Tibial nerve (tissue), 4 donors: Measurements from ENCODE around the gene PICK1. TPM values are rescaled to one million over a fixed set of nuclear protein-coding genes. Genes with fewer than 3 reads are reported as not detected.

Source experiments
- DNase-seq, 2 donors: peaks; one replicate each; pipeline ENCODE4 v3.0.0-alpha.2; 2019; ENCODE audit warnings: low spot score in 2 of 2
- H3K27ac ChIP-seq, 4 donors: fragments of 200-600 bp; sonication (generic) in 3 of 4; one replicate each; pipeline ENCODE4 v1.5.1; 2017 to 2019; ENCODE audit warnings: mild to moderate bottlenecking in 1 of 4
- H3K27me3 ChIP-seq, 2 donors: fragments of 200-600 bp; sonication (generic) in 1 of 2; one replicate each; pipeline versions ENCODE4 v1.5.1 to v1.6.0; 2017 to 2019
- H3K36me3 ChIP-seq, 3 donors: fragments of 200-600 bp; sonication (generic); one replicate each; pipeline ENCODE4 v1.5.1; 2018 to 2019
- H3K4me1 ChIP-seq, 4 donors: fragments of 200-600 bp; sonication (generic) in 3 of 4; one replicate each; pipeline ENCODE4 v1.5.1; 2017 to 2019
- H3K4me3 ChIP-seq, 4 donors: fragments of 200-600 bp; sonication (generic) in 3 of 4; one replicate each; pipeline ENCODE4 v1.5.1; 2017 to 2019; ENCODE audit warnings: mild to moderate bottlenecking in 1 of 4, moderate library complexity in 1 of 4
- H3K9me3 ChIP-seq, 4 donors: fragments of 200-600 bp; sonication (generic) in 3 of 4; one replicate each; pipeline ENCODE4 v1.5.1; 2017 to 2019
- CTCF ChIP-seq, 5 experiments: fragments of 200-600 bp in 3 of 5; fragments of 450-650 bp in 2 of 5; sonication (generic) in 3 of 5; IDR thresholded peaks; one replicate each; pipeline ENCODE4 v1.5.1; 2016 to 2019; ENCODE audit warnings: antibody characterized with exemption in 5 of 5, mild to moderate bottlenecking in 3 of 5, moderate library complexity in 2 of 5
- EP300 ChIP-seq, 2 donors: sonication (generic); formaldehyde crosslinking; IDR thresholded peaks; one replicate each; pipeline ENCODE4 v1.6.1; 2017; ENCODE audit warnings: antibody characterized with exemption in 2 of 2, mild to moderate bottlenecking in 1 of 2
- POLR2A ChIP-seq, 2 donors: fragments of 450-650 bp; IDR thresholded peaks; one replicate each; pipeline ENCODE4 v1.6.1; 2017; ENCODE audit warnings: antibody characterized with exemption in 2 of 2, mild to moderate bottlenecking in 2 of 2, moderate library complexity in 2 of 2
- WGBS, 2 donors: methylation state at CpG; one replicate each; pipeline ENCODE4 v1.1.5; 2018; 5-methylcytosine and 5-hydroxymethylcytosine counted together
- total RNA-seq, 4 donors: library from RNA; depleted of rRNA; stranded (reverse); fragments of >200 nt; gene quantifications; one replicate each; pipeline ENCODE4 v1.1.0, GENCODE V29; 2016

The PICK1 gene
- total RNA-seq, 4 donors from 2014 or later = 32.1 to 49.8 (median 44.2) TPM

DNA sequence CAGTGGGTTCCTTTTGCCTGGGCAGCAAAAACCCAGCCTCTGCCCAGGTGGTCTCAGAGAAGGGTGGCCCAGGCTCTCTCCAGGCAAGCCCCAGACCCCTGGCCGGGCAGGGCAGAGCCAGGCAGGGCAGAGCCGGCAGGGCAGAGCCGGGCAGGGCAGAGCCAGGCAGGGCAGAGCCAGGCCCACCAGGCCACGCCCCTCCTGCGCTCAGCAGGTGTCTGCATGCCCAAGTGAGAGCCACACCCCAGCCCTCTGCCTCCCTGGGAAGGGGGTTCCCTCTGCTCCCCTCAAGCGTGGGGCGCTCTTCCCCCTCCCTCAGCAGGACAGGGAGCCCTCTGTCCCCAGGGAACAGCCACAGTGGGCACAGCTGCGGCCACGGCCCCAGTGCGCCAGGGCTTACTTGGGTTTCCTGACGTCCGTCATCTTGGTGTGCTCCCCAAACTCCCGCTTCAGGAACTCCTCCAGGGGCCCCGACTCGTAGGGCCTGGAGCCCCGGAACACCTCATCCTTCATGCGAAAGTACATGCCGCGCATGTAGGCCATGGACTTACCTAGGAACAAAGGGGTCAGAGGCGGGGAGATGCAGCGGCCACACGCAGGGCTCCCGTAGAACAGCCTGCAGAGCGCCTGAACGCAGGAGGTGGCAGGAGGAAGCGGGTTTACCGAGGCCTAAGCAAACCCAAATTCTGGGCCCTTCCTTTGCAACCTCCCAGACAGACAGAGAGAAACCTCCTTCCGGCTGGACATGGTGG lies 63.3 kb downstream of the PICK1 start:
- Histone ChIP-seq H3K4me3 (no peak overlapping the region), H3K27me3 (no peaks in the 10 kb centered on the region), H3K9me3 (no peaks in the 10 kb centered on the region), H3K36me3 (peaks cover 0 to 38% (median 0%) of the 10 kb centered on the region in 3 donors), H3K27ac (no peak overlapping the region), H3K4me1 (no peaks in the 10 kb centered on the region)
- DNase-seq = no peak
- WGBS, 2 donors = 88 to 91% methylated on average over 24 to 25 of the region's 28 CpGs
- TF ChIP-seq POLR2A (IDR thresholded peaks at IDR 0.05) (no peak), EP300 (IDR thresholded peaks at IDR 0.05) (no peak), CTCF (IDR thresholded peaks at IDR 0.05) (no peak)

- WGBS, 2 donors = 80 to 85% methylated on average over 6 of the region's 6 CpGs
- no peaks in the 10 kb centered on the region for H3K27me3 ChIP-seq
- TF ChIP-seq CTCF (IDR thresholded peaks at IDR 0.05) = no peak
- TF ChIP-seq POLR2A (IDR thresholded peaks at IDR 0.05) = no peak
- no peak for TF ChIP-seq EP300 (IDR thresholded peaks at IDR 0.05)
- no peaks in the 10 kb centered on the region for H3K9me3 ChIP-seq
- no peak overlapping the region for H3K4me3 ChIP-seq
- peaks cover 0 to 53% (median 0%) of the 10 kb centered on the region in 3 donors for H3K36me3 ChIP-seq
- H3K27ac ChIP-seq = no peak overlapping the region
- DNase-seq = no peak
- H3K4me1 ChIP-seq = no peaks in the 10 kb centered on the region
These were observed 65.4 kb downstream of the PICK1 start for GRCh38 chr22:38122616-38123015.

DNA sequence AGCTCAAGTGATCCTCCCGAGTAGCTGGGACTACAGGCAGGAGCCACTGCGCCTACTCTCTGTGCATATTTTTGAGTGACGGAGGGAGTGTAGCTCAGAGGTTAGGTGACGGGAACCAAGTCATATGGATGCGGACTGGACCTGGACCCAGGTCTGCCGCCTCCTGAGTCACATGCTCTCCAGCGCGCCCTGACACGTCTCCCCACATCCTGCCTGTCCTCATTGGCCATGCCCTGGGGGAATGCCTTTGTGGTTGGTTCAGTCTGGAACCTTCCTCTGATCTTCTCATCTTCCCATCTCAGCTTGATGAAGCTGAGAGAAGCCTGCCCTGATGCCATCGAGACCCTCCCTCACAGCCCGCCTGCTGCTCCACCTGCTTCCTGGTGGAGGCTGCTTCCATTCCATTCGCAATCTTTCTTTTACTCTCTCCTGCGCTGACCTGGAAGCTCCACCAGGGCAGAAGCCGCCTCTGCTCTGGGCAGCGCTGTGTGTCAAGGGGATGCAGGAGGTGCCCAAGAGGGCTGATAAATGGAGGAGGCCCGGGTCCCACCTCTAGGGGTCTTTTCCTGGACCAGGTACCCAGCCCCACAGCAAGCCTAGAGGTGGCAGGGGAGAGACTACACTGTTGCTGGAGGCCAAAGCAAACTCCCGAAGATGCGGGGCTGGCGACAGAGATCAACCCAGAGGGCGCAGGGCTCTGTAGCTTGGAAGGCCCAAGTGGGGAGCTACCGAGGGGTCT lies 67.2 kb downstream of the PICK1 start:
- Histone ChIP-seq H3K9me3 (no peaks in the 10 kb centered on the region), H3K4me3 (no peak overlapping the region), H3K4me1 (no peaks in the 10 kb centered on the region), H3K27ac (no peak overlapping the region), H3K36me3 (peaks cover 0 to 65% (median 0%) of the 10 kb centered on the region in 3 donors), H3K27me3 (no peaks in the 10 kb centered on the region)
- no peak for TF ChIP-seq POLR2A (IDR thresholded peaks at IDR 0.05)
- no peak for TF ChIP-seq EP300 (IDR thresholded peaks at IDR 0.05)
- no peak for TF ChIP-seq CTCF (IDR thresholded peaks at IDR 0.05)
- WGBS, 2 donors = 90 to 95% methylated on average over 21 of the region's 21 CpGs
- DNase-seq = no peak

DNA sequence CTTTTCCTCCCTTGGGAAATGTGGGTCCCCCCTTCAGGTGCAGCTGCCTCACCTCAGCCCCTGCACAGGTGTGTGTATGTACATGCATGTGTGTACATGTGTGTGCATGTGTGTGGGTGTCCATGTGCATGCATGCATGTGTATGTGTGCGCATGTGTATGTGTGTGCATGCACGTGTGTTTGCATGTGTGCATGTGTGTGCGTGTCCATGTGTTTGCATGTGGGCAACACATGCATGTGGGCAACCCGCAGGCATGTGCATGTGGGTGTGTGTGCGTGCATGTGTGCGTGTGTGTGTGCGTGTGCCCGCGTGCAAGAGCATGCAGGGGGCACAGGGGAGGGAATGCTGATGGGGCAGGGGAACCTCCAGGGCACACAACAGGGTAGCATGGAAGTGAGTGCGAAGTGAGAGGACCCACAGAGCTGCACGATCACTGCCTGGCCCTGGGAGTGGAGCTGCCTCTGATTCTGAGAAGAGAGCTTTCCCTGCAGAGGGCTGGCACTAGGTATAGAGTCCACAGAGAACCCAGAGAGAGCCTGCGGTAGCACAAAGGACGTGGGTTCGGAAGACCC lies 67.9 kb downstream of the PICK1 start:
- WGBS, 2 donors = 93 to 94% methylated on average over 14 of the region's 14 CpGs
- no peak for DNase-seq
- TF ChIP-seq CTCF (IDR thresholded peaks at IDR 0.05) = no peak
- H3K4me3 ChIP-seq = no peak overlapping the region
- H3K4me1 ChIP-seq = no peaks in the 10 kb centered on the region
- H3K36me3 ChIP-seq = peaks cover 0 to 68% (median 0%) of the 10 kb centered on the region in 3 donors
- H3K27me3 ChIP-seq = no peaks in the 10 kb centered on the region
- no peak overlapping the region for H3K27ac ChIP-seq
- H3K9me3 ChIP-seq = no peaks in the 10 kb centered on the region

Other genes starting within 250 kb of the PICK1 start
- 10 to 100 TPM; 10.3 to 39.8 (median 21.5) TPM for gene GCAT, start 249.5 kb upstream of the PICK1 start, total RNA-seq
- not detected for gene GALR3, start 234.0 kb upstream of the PICK1 start, total RNA-seq
- 10 to 100 TPM; 51.6 to 76.1 (median 58.8) TPM for gene ANKRD54, start 213.1 kb upstream of the PICK1 start, total RNA-seq
- 100 to 1,000 TPM; 271 to 291 (median 274) TPM for gene EIF3L, start 208.0 kb upstream of the PICK1 start, total RNA-seq
- 10 to 100 TPM; 10.7 to 34.5 (median 20.4) TPM for gene MICALL1, start 151.1 kb upstream of the PICK1 start, total RNA-seq
- gene C22orf23, start 103.8 kb upstream of the PICK1 start, total RNA-seq = under 1 TPM in 1 of 4 donors, not detected in 3; 0.21 TPM
- gene POLR2F, start 103.7 kb upstream of the PICK1 start, total RNA-seq = 100 to 1,000 TPM in 3 of 4 donors, 10 to 100 TPM in 1; 54.7 to 181 (median 120) TPM
- 10 to 100 TPM; 59.9 to 94.0 (median 84.2) TPM for gene SOX10, start 72.8 kb upstream of the PICK1 start, total RNA-seq
- 1 to 10 TPM in 3 of 4 donors, under 1 TPM in 1; 0.98 to 1.8 (median 1.4) TPM for gene SLC16A8, start 26.8 kb downstream of the PICK1 start, total RNA-seq
- gene BAIAP2L2, start 53.3 kb downstream of the PICK1 start, total RNA-seq = 1 to 10 TPM in 3 of 4 donors, not detected in 1; 1.3 to 2.7 (median 2.1) TPM
- gene PLA2G6, start 124.4 kb downstream of the PICK1 start, total RNA-seq = 10 to 100 TPM; 48.5 to 60.3 (median 55.1) TPM
- 100 to 1,000 TPM in 2 of 4 donors, 10 to 100 TPM in 2; 68.1 to 110 (median 96.8) TPM for gene MAFF, start 144.6 kb downstream of the PICK1 start, total RNA-seq
- gene TMEM184B, start 215.6 kb downstream of the PICK1 start, total RNA-seq = 100 to 1,000 TPM in 1 of 4 donors, 10 to 100 TPM in 3; 61.1 to 138 (median 72.0) TPM